Stomach (tissue), 4 donors: ENCODE measurements around the gene CLCN3.

ENCODE experiments used
- CTCF ChIP-seq, 7 experiments: fragments of 450-650 bp in 4 of 7; fragments of 200-600 bp in 3 of 7; sonication (generic) in 3 of 7; IDR thresholded peaks; one replicate each; pipeline ENCODE4 v1.5.1; 2016 to 2019; ENCODE audit warnings: antibody characterized with exemption in 7 of 7, control low read depth in 2 of 7, mild to moderate bottlenecking in 1 of 7
- EP300 ChIP-seq: sonication (generic); formaldehyde crosslinking; IDR thresholded peaks from one replicate; pipeline ENCODE4 v1.6.1; 2017; ENCODE audit warnings: antibody characterized with exemption
- POLR2A ChIP-seq, 4 donors: fragments of 450-650 bp; IDR thresholded peaks; one replicate each; pipeline ENCODE4 v1.6.1; 2016; ENCODE audit warnings: antibody characterized with exemption in 4 of 4, control low read depth in 2 of 4, mild to moderate bottlenecking in 1 of 4, moderate library complexity in 1 of 4
- POLR2AphosphoS5 ChIP-seq, 3 donors: sonication (generic); formaldehyde crosslinking; IDR thresholded peaks; one replicate each; pipeline ENCODE4 v1.6.1; 2016; ENCODE audit warnings: antibody characterized with exemption in 3 of 3

- no peak for TF ChIP-seq POLR2AphosphoS5 (IDR thresholded peaks at IDR 0.05)
- TF ChIP-seq CTCF (IDR thresholded peaks at IDR 0.05), result no peak
- no peak for TF ChIP-seq POLR2A (IDR thresholded peaks at IDR 0.05)
- TF ChIP-seq EP300, result no peak
These were observed 110.2 kb downstream of the CLCN3 start for GRCh38 chr4:169730564-169730963.
